H1 (cell line): ENCODE data around the gene GPM6B. TPM values are rescaled to one million over a fixed set of nuclear protein-coding genes. Genes with fewer than 3 reads are reported as not detected.

Experiments used
- CTCF ChIA-PET: fragments of 300-600 bp; sonication (Branson Sonifier 250); formaldehyde crosslinking; loops from one replicate; lab custom pipeline; 2021; ENCODE audit not compliant: partially characterized antibody; lab: Charles Lee
- POLR2A ChIA-PET: fragments of 300-600 bp; sonication (Branson Sonifier 250); formaldehyde crosslinking; loops from one replicate; lab custom pipeline; 2021; ENCODE audit warnings: inconsistent platforms; ENCODE audit not compliant: partially characterized antibody; lab: Charles Lee
- DNase-seq, 2 experiments: peaks; one replicate each; pipeline versions ENCODE4 v3.0.0 to v3.0.0-alpha.2; 2010 to 2022; ENCODE audit warnings: low spot score in 2 of 2, low read depth in 1 of 2, mixed read lengths in 1 of 2
- FAIRE-seq: peaks from 2 replicates; lab custom pipeline; 2011; peaks lifted over from hg19 to GRCh38; lab: Jason Lieb, UNC
- H2AFZ ChIP-seq: 2 replicates; pipeline ENCODE4 v1.8.1; 2012; ENCODE audit warnings: low read length, inconsistent platforms
- H2AK5ac ChIP-seq: 2 replicates; pipeline ENCODE4 v1.6.1; 2013; ENCODE audit warnings: low read depth, low read length
- H2BK120ac ChIP-seq: replicated peaks from 2 replicates; pipeline ENCODE3; 2013; ENCODE audit warnings: low read depth, low read length, inconsistent platforms
- H2BK12ac ChIP-seq: 2 replicates; pipeline ENCODE4 v1.6.1; 2013; ENCODE audit warnings: low read depth, low read length
- H2BK15ac ChIP-seq: 2 replicates; pipeline ENCODE4 v1.6.1; 2013; ENCODE audit warnings: low read length
- H2BK20ac ChIP-seq: 2 replicates; pipeline ENCODE4 v1.6.1; 2013; ENCODE audit warnings: low read length
- H2BK5ac ChIP-seq: 2 replicates; pipeline ENCODE4 v1.6.1; 2013; ENCODE audit warnings: low read depth, low read length
- H3K14ac ChIP-seq: 2 replicates; pipeline ENCODE4 v1.6.1; 2013; ENCODE audit warnings: inconsistent platforms; ENCODE audit not compliant: insufficient read length
- H3K18ac ChIP-seq: 2 replicates; pipeline ENCODE4 v1.6.1; 2013; ENCODE audit warnings: low read length; ENCODE audit errors: extremely low read depth
- H3K23ac ChIP-seq: 2 replicates; pipeline ENCODE4 v1.6.1; 2013; ENCODE audit warnings: inconsistent platforms; ENCODE audit not compliant: insufficient read length
- H3K23me2 ChIP-seq: 2 replicates; pipeline ENCODE4 v1.6.1; 2013; ENCODE audit warnings: low read depth, low read length
- H3K27ac ChIP-seq: 2 replicates; pipeline ENCODE4 v1.6.1; 2011; ENCODE audit warnings: low read depth, low read length, inconsistent platforms
- H3K27me3 ChIP-seq, 4 experiments: replicated peaks in 1 of 4; 1 replicate in 1 of 4; 2 replicates in 3 of 4; pipeline versions ENCODE4 v1.6.1 to v1.8.1; 2011 to 2013; ENCODE audit warnings: low read length in 3 of 4, mild to moderate bottlenecking in 3 of 4, inconsistent platforms in 2 of 4, mixed read lengths in 2 of 4, moderate library complexity in 1 of 4; ENCODE audit not compliant: control insufficient read depth in 3 of 4, insufficient read depth in 3 of 4; ENCODE audit errors: extremely low read depth in 1 of 4
- H3K36me3 ChIP-seq, 4 experiments: 2 replicates each; pipeline versions ENCODE4 v1.6.1 to v1.8.1; 2011 to 2013; ENCODE audit warnings: mild to moderate bottlenecking in 4 of 4, low read length in 3 of 4, moderate library complexity in 2 of 4, control low read depth in 1 of 4, inconsistent platforms in 1 of 4; ENCODE audit not compliant: insufficient read depth in 4 of 4, control insufficient read depth in 2 of 4
- H3K4ac ChIP-seq: replicated peaks from 2 replicates; pipeline ENCODE3; 2013; ENCODE audit warnings: low read length, low read depth, mixed read lengths, inconsistent platforms; ENCODE audit not compliant: insufficient read length
- H3K4me1 ChIP-seq, 4 experiments: replicated peaks in 1 of 4; 1 replicate in 1 of 4; 2 replicates in 3 of 4; pipeline versions ENCODE4 v1.6.1 to v1.8.1; 2011 to 2013; ENCODE audit warnings: low read length in 3 of 4, inconsistent platforms in 2 of 4, mixed read lengths in 1 of 4; ENCODE audit not compliant: insufficient read depth in 4 of 4, control insufficient read depth in 3 of 4
- H3K4me2 ChIP-seq, 2 experiments: 2 replicates each; pipeline versions ENCODE4 v1.6.1 to v1.8.1; 2011 to 2013; ENCODE audit warnings: low read depth in 2 of 2, low read length in 2 of 2, control low read depth in 1 of 2, inconsistent platforms in 1 of 2, mild to moderate bottlenecking in 1 of 2; ENCODE audit not compliant: insufficient read depth in 1 of 2
- H3K4me3 ChIP-seq, 4 experiments: fragments of 200-600, 300-600 bp in 1 of 4; sonication (generic), shearing (Covaris generic), sonication (Bioruptor Twin) in 1 of 4; 2 replicates each; pipeline versions ENCODE4 v1.5.1 to v1.8.1; 2011 to 2016; ENCODE audit warnings: low read length in 4 of 4, low read depth in 3 of 4, control low read depth in 2 of 4, inconsistent platforms in 2 of 4, mild to moderate bottlenecking in 2 of 4, mixed read lengths in 1 of 4, moderate library complexity in 1 of 4; ENCODE audit not compliant: insufficient read depth in 2 of 4; ENCODE audit errors: extremely low read depth in 1 of 4
- H3K56ac ChIP-seq: replicated peaks from 2 replicates; pipeline ENCODE3; 2013; ENCODE audit warnings: low read depth, mild to moderate bottlenecking, mixed read lengths, low read length, inconsistent platforms; ENCODE audit not compliant: insufficient read length
- H3K79me1 ChIP-seq: 2 replicates; pipeline ENCODE4 v1.6.1; 2013; ENCODE audit warnings: low read depth, low read length, control low read depth
- H3K79me2 ChIP-seq, 2 experiments: 2 replicates each; pipeline versions ENCODE4 v1.6.1 to v1.8.1; 2012 to 2013; ENCODE audit warnings: low read length in 2 of 2, mild to moderate bottlenecking in 2 of 2, inconsistent platforms in 1 of 2; ENCODE audit not compliant: insufficient read depth in 2 of 2, control insufficient read depth in 1 of 2
- H3K9ac ChIP-seq, 4 experiments: replicated peaks in 1 of 4; 1 replicate in 1 of 4; 2 replicates in 3 of 4; pipeline versions ENCODE4 v1.6.1 to v1.8.1; 2011 to 2013; ENCODE audit warnings: low read depth in 3 of 4, low read length in 3 of 4, control low read depth in 2 of 4, mild to moderate bottlenecking in 2 of 4, moderate library complexity in 2 of 4, inconsistent platforms in 1 of 4; ENCODE audit errors: extremely low read depth in 1 of 4
- H3K9me3 ChIP-seq, 2 experiments: 2 replicates each; pipeline versions ENCODE4 v1.6.1 to v1.8.1; 2012 to 2013; ENCODE audit warnings: mild to moderate bottlenecking in 2 of 2, moderate library complexity in 2 of 2, control low read depth in 1 of 2, inconsistent platforms in 1 of 2, low read depth in 1 of 2, low read length in 1 of 2, mixed read lengths in 1 of 2; ENCODE audit not compliant: insufficient read depth in 2 of 2
- H4K20me1 ChIP-seq, 2 experiments: replicated peaks in 1 of 2; 2 replicates each; pipeline versions ENCODE3 to v1.8.1; 2011 to 2013; ENCODE audit warnings: inconsistent platforms in 2 of 2, low read length in 2 of 2, mild to moderate bottlenecking in 1 of 2; ENCODE audit not compliant: insufficient read depth in 2 of 2, control insufficient read depth in 1 of 2
- H4K5ac ChIP-seq: 2 replicates; pipeline ENCODE4 v1.6.1; 2013; ENCODE audit warnings: low read length, low read depth, mixed read lengths, inconsistent platforms; ENCODE audit not compliant: insufficient read length
- H4K8ac ChIP-seq: 2 replicates; pipeline ENCODE4 v1.8.0; 2013; ENCODE audit warnings: mild to moderate bottlenecking, moderate library complexity, low read length, inconsistent platforms; ENCODE audit not compliant: insufficient read depth; ENCODE audit errors: extremely low read depth
- H4K91ac ChIP-seq: replicated peaks from 2 replicates; pipeline ENCODE3; 2013; ENCODE audit warnings: low read length, mixed read lengths, inconsistent platforms; ENCODE audit not compliant: insufficient read length
- ASH2L ChIP-seq: fragments of 200-600, 300-600 bp; sonication (generic); IDR thresholded peaks from one replicate; pipeline ENCODE4 v1.7.1; 2017; ENCODE audit warnings: low read length
- EGR1 ChIP-seq: IDR thresholded peaks from 2 replicates; pipeline ENCODE4 v1.6.1; 2011; ENCODE audit warnings: low read depth, low read length, borderline replicate concordance
- EP300 ChIP-seq, 2 experiments: IDR thresholded peaks; 1 replicate in 1 of 2; 2 replicates in 1 of 2; pipeline ENCODE4 v1.6.1; 2011 to 2012; ENCODE audit warnings: low read depth in 2 of 2, low read length in 2 of 2, mild to moderate bottlenecking in 2 of 2, borderline replicate concordance in 1 of 2, inconsistent platforms in 1 of 2, moderate library complexity in 1 of 2
- GABPA ChIP-seq: IDR thresholded peaks from 2 replicates; pipeline ENCODE4 v1.6.1; 2011; ENCODE audit warnings: mild to moderate bottlenecking, low read length, moderate library complexity, borderline replicate concordance; ENCODE audit not compliant: insufficient read depth
- HDAC2 ChIP-seq, 2 experiments: fragments of 300-600 bp in 1 of 2; sonication (generic) in 1 of 2; IDR thresholded peaks; 2 replicates each; pipeline ENCODE4 v1.6.1; 2011 to 2012; ENCODE audit warnings: low read depth in 2 of 2, low read length in 2 of 2, mild to moderate bottlenecking in 2 of 2, moderate library complexity in 2 of 2, borderline replicate concordance in 1 of 2, inconsistent platforms in 1 of 2
- HDAC6 ChIP-seq: IDR thresholded peaks from one replicate; pipeline ENCODE4 v1.7.1; 2012; ENCODE audit warnings: low read depth, mild to moderate bottlenecking, inconsistent platforms, low read length, moderate library complexity
- JUN ChIP-seq: IDR thresholded peaks from 2 replicates; pipeline ENCODE4 v1.6.1; 2011; ENCODE audit warnings: low read depth, mild to moderate bottlenecking, improper control_type of control experiment, low read length
- NANOG ChIP-seq: IDR thresholded peaks from 2 replicates; pipeline ENCODE4 v1.6.1; 2011; ENCODE audit warnings: low read length, low read depth, mild to moderate bottlenecking, inconsistent platforms; ENCODE audit not compliant: insufficient read depth, poor library complexity, severe bottlenecking
- SIRT6 ChIP-seq: IDR thresholded peaks from one replicate; pipeline ENCODE4 v1.7.1; 2012; ENCODE audit warnings: low read length, inconsistent platforms
- SP2 ChIP-seq: IDR thresholded peaks from 2 replicates; pipeline ENCODE4 v1.6.1; 2012; ENCODE audit warnings: mild to moderate bottlenecking, low read length, inconsistent platforms
- SUZ12 ChIP-seq: fragments of 200-600 bp; sonication (generic); IDR thresholded peaks from 2 replicates; pipeline ENCODE4 v1.6.1; 2012; ENCODE audit warnings: mild to moderate bottlenecking, inconsistent platforms, low read length, moderate library complexity, mixed read lengths
- TAF1 ChIP-seq: IDR thresholded peaks from 2 replicates; pipeline ENCODE4 v1.6.1; 2011; ENCODE audit warnings: mild to moderate bottlenecking, low read depth, low read length
- ZNF274 ChIP-seq: IDR thresholded peaks from 2 replicates; pipeline ENCODE4 v1.7.0; 2012; ENCODE audit warnings: low read length, borderline replicate concordance; ENCODE audit errors: extremely low read depth
- WGBS, 2 experiments: shearing (Covaris generic) in 1 of 2; methylation state at CpG; one replicate each; pipeline versions ENCODE4 v1.1.6 to v1.1.7; 2013 to 2015; ENCODE audit warnings: low lambda C conversion rate in 2 of 2, mixed read lengths in 2 of 2, inconsistent platforms in 1 of 2, low coverage in 1 of 2, missing lambda C conversion rate in 1 of 2; ENCODE audit not compliant: insufficient replicate concordance in 2 of 2, insufficient coverage in 1 of 2, insufficient read length in 1 of 2; ENCODE audit errors: extremely low coverage in 1 of 2, missing lambda C conversion rate in 1 of 2; 5-methylcytosine and 5-hydroxymethylcytosine counted together
- polyA plus RNA-seq, 7 experiments: library from polyadenylated mRNA; depleted of rRNA in 3 of 7; stranded (reverse) in 5 of 7; unstranded in 2 of 7; fragments of >200 nt in 5 of 7; fragments of 200-250 nt in 2 of 7; gene quantifications; 1 replicate in 5 of 7; 2 replicates in 1 of 7; 4 replicates in 1 of 7; pipeline versions ENCODE4 v1.2.1 to v1.2.3, GENCODE V29; 2011 to 2013; ENCODE audit warnings: missing spikeins in 2 of 7, mixed read lengths in 2 of 7
- total RNA-seq: library from RNA; stranded (reverse); fragmentation: NEBNext Ultra II Directional; extraction: Animal tissue kit (Norgen Biotek cat#: 25700); gene quantifications from 2 replicates; pipeline ENCODE4 v1.2.1, GENCODE V29; 2021

Gene GPM6B
- total and polyA plus RNA-seq, 2 of the 8 experiments (the other 6 are each of a cell fraction or from before 2014, with no cell fraction given), result 132 to 175 TPM

DNA sequence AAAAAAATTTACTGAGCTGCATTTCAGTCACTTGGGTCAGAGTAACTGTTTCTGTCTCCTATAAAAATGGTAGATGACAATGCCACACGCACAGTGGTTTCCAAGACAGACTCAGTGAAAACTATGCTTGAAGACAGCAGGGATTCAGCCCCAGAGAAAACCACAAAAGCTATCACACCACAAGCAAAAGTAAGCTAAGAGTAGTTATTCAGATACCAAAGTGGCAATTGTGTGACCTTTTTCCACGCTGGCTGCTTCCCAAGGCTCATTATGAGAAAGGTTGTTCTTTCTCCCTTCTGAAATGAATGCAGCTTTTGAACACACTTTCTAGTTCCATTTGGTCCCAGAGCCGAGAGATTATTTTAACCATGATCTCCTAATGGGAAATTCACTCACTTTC, 46.4 kb upstream of the GPM6B start:
- no peak overlapping the region for H3K4me3 ChIP-seq
- peaks cover 0 to 5% (median 1%) of the 10 kb centered on the region in 4 experiments; a peak in 3 of 7 replicates for H3K4me1 ChIP-seq
- FAIRE-seq (no peak), DNase-seq (no peak)
- H3K56ac ChIP-seq, result no peak overlapping the region
- no peak overlapping the region for H3K14ac ChIP-seq
- no peak overlapping the region for H2BK15ac ChIP-seq
- no peaks in the 10 kb centered on the region for H3K36me3 ChIP-seq
- no peak overlapping the region for H2BK20ac ChIP-seq
- no peaks in the 10 kb centered on the region for H3K23me2 ChIP-seq
- no peak overlapping the region for H3K4ac ChIP-seq
- no peak overlapping the region for H2AFZ ChIP-seq
- H3K23ac ChIP-seq, result no peak overlapping the region
- H2BK5ac ChIP-seq, result no peak overlapping the region
- H3K79me1 ChIP-seq, result no peaks in the 10 kb centered on the region
- ChIA-PET CTCF (interaction anchor here (1.0 kb wide), 1 partner anchor 23 kb away, joined by 3 read pairs; no protein-coding TSS in a partner anchor), POLR2A (no interaction called here)
- no peak overlapping the region for H2BK12ac ChIP-seq
- 93% methylated on average over 3 of the region's 3 CpGs; no CpG with 5 or more reads in 1 of the 2 experiments for WGBS, 2 experiments
- H3K27me3 ChIP-seq, result no peaks in the 10 kb centered on the region
- H3K18ac ChIP-seq, result no peak overlapping the region
- no peak overlapping the region for H3K4me2 ChIP-seq
- H3K79me2 ChIP-seq, result peaks cover 0 to 42% of the 10 kb centered on the region in 2 experiments; a peak in 2 of 4 replicates
- H3K27ac ChIP-seq, result no peak overlapping the region
- H4K5ac ChIP-seq, result no peak overlapping the region
- H4K20me1 ChIP-seq, result no peaks in the 10 kb centered on the region
- no peak overlapping the region for H3K9ac ChIP-seq
- H4K8ac ChIP-seq, result no peak overlapping the region
- H3K9me3 ChIP-seq, result no peaks in the 10 kb centered on the region
- no peak overlapping the region for H2BK120ac ChIP-seq
- H4K91ac ChIP-seq, result no peak overlapping the region
- H2AK5ac ChIP-seq, result no peak overlapping the region
- TF ChIP-seq GABPA, result no peak
- TF ChIP-seq ASH2L, result no peak
- TF ChIP-seq ZNF274, result no peak
- no peak for TF ChIP-seq JUN
- TF ChIP-seq SIRT6, result no peak
- TF ChIP-seq EP300 (IDR thresholded peaks at IDR 0.05; ENCODE audit: borderline replicate concordance in 1 of 2, low read depth in 2 of 2, low read length in 2 of 2), result no peak
- TF ChIP-seq TAF1, result no peak
- no peak for TF ChIP-seq HDAC6
- TF ChIP-seq EGR1, result no peak
- no peak for TF ChIP-seq SUZ12
- no peak for TF ChIP-seq NANOG
- TF ChIP-seq HDAC2 (IDR thresholded peaks at IDR 0.05; ENCODE audit: borderline replicate concordance in 1 of 2, low read depth in 2 of 2, low read length in 2 of 2), result no peak
- no peak for TF ChIP-seq SP2
